ENCODE measurements around the gene HMGA1.
"Not testable (repeated sequence)": the region's sequence is repeated elsewhere in the genome, so short reads cannot be mapped to it uniquely, and the experiment has no call there.

GRCh38 chr6:34269132-34269531, 32.5 kb downstream of the HMGA1 start:
- TF ChIP-seq CTCF (conservative IDR thresholded peaks at IDR 0.05); ZFX (IDR thresholded peaks at IDR 0.05): not testable (repeated sequence)

Measured in C4-2B (cell line).